HepG2 (cell line): ENCODE measurements around the gene USP9Y. TPM values are rescaled to one million over a fixed set of nuclear protein-coding genes. Genes with fewer than 3 reads are reported as not detected.

Experiments
- ATAC-seq: fragments of 200-7000 bp; cut with Tn5 transposase; 3 replicates; pipeline ENCODE4 v1.9.1; 2020; ENCODE audit warnings: mild to moderate bottlenecking, moderate library complexity
- BruUV-seq: library from RNA; stranded (reverse); fragments of 400-500 nt; replicated peaks from 2 replicates; lab custom pipeline; 2021; lab: Mats Ljungman, UMichigan
- CTCF ChIA-PET: fragments of 300-600 bp; formaldehyde crosslinking; extraction: SDS; loops from one replicate; lab custom pipeline; 2021; ENCODE audit warnings: low total read pairs, inconsistent platforms, low intra/inter-chr PET ratio; lab: Yijun Ruan, JAX
- POLR2A ChIA-PET: fragments of 350-600 bp; sonication (Branson Sonifier 250); formaldehyde crosslinking; loops from one replicate; lab custom pipeline; 2020; ENCODE audit warnings: antibody characterized with exemption, inconsistent platforms; lab: Yijun Ruan, JAX
- DNase-seq: peaks from one replicate; pipeline ENCODE4 v3.0.0-alpha.2; 2015; ENCODE audit warnings: low spot score
- FAIRE-seq: peaks from 3 replicates; lab custom pipeline; 2011; peaks lifted over from hg19 to GRCh38; lab: Jason Lieb, UNC
- H2AFZ ChIP-seq: one replicate; pipeline ENCODE4 v1.6.1; 2011; ENCODE audit warnings: low read length, inconsistent platforms
- H3K27ac ChIP-seq: fragments of 300-600 bp; 3 replicates; pipeline ENCODE4 v1.8.0; 2011; ENCODE audit warnings: mixed run types, mild to moderate bottlenecking, mixed read lengths, low read length, inconsistent platforms; ENCODE audit not compliant: insufficient read depth; ENCODE audit errors: extremely low read length
- H3K27me3 ChIP-seq, 2 experiments: fragments of 200-600 bp in 1 of 2; 2 replicates in 1 of 2; 3 replicates in 1 of 2; pipeline versions ENCODE4 v1.6.0 to v1.8.0; 2011; ENCODE audit warnings: low read length in 2 of 2, mild to moderate bottlenecking in 2 of 2, moderate library complexity in 2 of 2, inconsistent platforms in 1 of 2; ENCODE audit not compliant: insufficient read depth in 2 of 2, control insufficient read depth in 1 of 2
- H3K36me3 ChIP-seq, 2 experiments: fragments of 200-600 bp in 1 of 2; replicated peaks in 1 of 2; 2 replicates in 1 of 2; 3 replicates in 1 of 2; pipeline versions ENCODE4 v1.5.1 to v1.8.0; 2011; ENCODE audit warnings: low read length in 2 of 2, inconsistent platforms in 1 of 2; ENCODE audit not compliant: insufficient read depth in 2 of 2, control insufficient read depth in 1 of 2
- H3K4me1 ChIP-seq: 2 replicates; pipeline ENCODE4 v1.5.1; 2012; ENCODE audit warnings: low read length, inconsistent platforms; ENCODE audit not compliant: insufficient read depth
- H3K4me2 ChIP-seq: 2 replicates; pipeline ENCODE4 v1.6.0; 2011; ENCODE audit warnings: low read depth, low read length, inconsistent platforms
- H3K4me3 ChIP-seq, 3 experiments: fragments of 200-600 bp in 1 of 3; sonication (generic), shearing (Covaris generic) in 1 of 3; replicated peaks in 1 of 3; 2 replicates each; pipeline ENCODE4 v1.5.1; 2011 to 2016; ENCODE audit warnings: low read length in 3 of 3, inconsistent platforms in 2 of 3, low read depth in 2 of 3, mild to moderate bottlenecking in 2 of 3, control low read depth in 1 of 3, mixed read lengths in 1 of 3; ENCODE audit not compliant: insufficient read depth in 1 of 3
- H3K79me2 ChIP-seq: one replicate; pipeline ENCODE4 v1.6.1; 2011; ENCODE audit warnings: low read length, inconsistent platforms; ENCODE audit not compliant: insufficient read depth
- H3K9ac ChIP-seq: 2 replicates; pipeline ENCODE4 v1.6.0; 2011; ENCODE audit warnings: mild to moderate bottlenecking, low read depth, low read length, inconsistent platforms; ENCODE audit not compliant: insufficient read depth
- H3K9me3 ChIP-seq: 2 replicates; pipeline ENCODE4 v1.5.1; 2012; ENCODE audit warnings: mild to moderate bottlenecking, low read length
- H4K20me1 ChIP-seq: 2 replicates; pipeline ENCODE4 v1.6.0; 2011; ENCODE audit warnings: inconsistent platforms, mild to moderate bottlenecking, low read length, moderate library complexity; ENCODE audit not compliant: insufficient read depth
- AHR ChIP-seq: IDR thresholded peaks from 2 replicates; pipeline ENCODE4 v1.6.1; 2018; ENCODE audit warnings: missing genetic modification reagents, missing compliant biosample characterization
- ELF4 ChIP-seq: sonication (generic); formaldehyde crosslinking; IDR thresholded peaks from 2 replicates; pipeline ENCODE4 v1.5.0; 2020; ENCODE audit warnings: missing genetic modification reagents, mild to moderate bottlenecking, moderate library complexity, borderline replicate concordance
- ETV6 ChIP-seq: sonication (generic); formaldehyde crosslinking; conservative IDR thresholded peaks from 2 replicates; pipeline ENCODE4 v1.4.0; 2020; ENCODE audit warnings: missing genetic modification reagents
- GABPB1 ChIP-seq: IDR thresholded peaks from 2 replicates; pipeline ENCODE4 v1.6.1; 2016; ENCODE audit warnings: mild to moderate bottlenecking, missing genetic modification reagents, moderate library complexity, missing compliant biosample characterization
- GPN1 ChIP-seq: sonication (generic); formaldehyde crosslinking; IDR thresholded peaks from 2 replicates; pipeline ENCODE4 v1.5.1; 2020; ENCODE audit warnings: missing genetic modification reagents, borderline replicate concordance
- KLF15 ChIP-seq: sonication (generic); formaldehyde crosslinking; IDR thresholded peaks from 2 replicates; pipeline ENCODE4 v1.8.1; 2023; ENCODE audit warnings: borderline replicate concordance, mild to moderate bottlenecking, inconsistent platforms, missing genetic modification reagents, mixed read lengths
- MTA3 ChIP-seq: sonication (generic); formaldehyde crosslinking; IDR thresholded peaks from 2 replicates; pipeline ENCODE4 v1.4.0; 2020; ENCODE audit warnings: missing genetic modification reagents
- PATZ1 ChIP-seq: sonication (generic); formaldehyde crosslinking; IDR thresholded peaks from 2 replicates; pipeline ENCODE4 v1.4.0; 2020; ENCODE audit warnings: missing genetic modification reagents
- POLR2G ChIP-seq: fragments of 200-400 bp; formaldehyde crosslinking; IDR thresholded peaks from 2 replicates; pipeline ENCODE4 v1.6.1; 2018; ENCODE audit warnings: mild to moderate bottlenecking, low read depth, low read length, moderate library complexity
- RBM39 ChIP-seq: fragments of 200-400 bp; formaldehyde crosslinking; IDR thresholded peaks from one replicate; pipeline ENCODE4 v1.6.1; 2018; ENCODE audit warnings: antibody characterized with exemption, mild to moderate bottlenecking, low read depth, low read length; ENCODE audit not compliant: poor library complexity, severe bottlenecking
- RXRA ChIP-seq: sonication (generic); formaldehyde crosslinking; IDR thresholded peaks from 2 replicates; pipeline ENCODE4 v1.5.1; 2020; ENCODE audit warnings: missing genetic modification reagents
- SAP130 ChIP-seq: IDR thresholded peaks from 2 replicates; pipeline ENCODE4 v1.6.1; 2016; ENCODE audit warnings: low read depth
- TEF ChIP-seq: sonication (generic); formaldehyde crosslinking; IDR thresholded peaks from 2 replicates; pipeline ENCODE4 v1.5.0; 2020; ENCODE audit warnings: missing genetic modification reagents
- ZBTB1 ChIP-seq: sonication (generic); formaldehyde crosslinking; IDR thresholded peaks from 2 replicates; pipeline ENCODE4 v1.4.0; 2020; ENCODE audit warnings: missing genetic modification reagents, borderline replicate concordance
- ZBTB26 ChIP-seq: IDR thresholded peaks from 2 replicates; pipeline ENCODE4 v1.6.1; 2016; ENCODE audit warnings: missing compliant biosample characterization, missing genetic modification reagents, borderline replicate concordance
- ZMAT3 ChIP-seq: sonication (generic); formaldehyde crosslinking; conservative IDR thresholded peaks from 2 replicates; pipeline ENCODE4 v1.7.0; 2021; ENCODE audit warnings: missing genetic modification reagents
- ZMYM2 ChIP-seq: sonication (generic); formaldehyde crosslinking; IDR thresholded peaks from 2 replicates; pipeline ENCODE4 v1.8.0; 2022; ENCODE audit warnings: mild to moderate bottlenecking, missing genetic modification reagents
- ZNF550 ChIP-seq: sonication (generic); formaldehyde crosslinking; IDR thresholded peaks from 2 replicates; pipeline ENCODE4 v1.4.0; 2020; ENCODE audit warnings: mild to moderate bottlenecking, missing genetic modification reagents, borderline replicate concordance
- ZNF552 ChIP-seq: sonication (generic); formaldehyde crosslinking; IDR thresholded peaks from 2 replicates; pipeline ENCODE4 v1.9.0; 2022; ENCODE audit warnings: missing genetic modification reagents, mild to moderate bottlenecking, borderline replicate concordance
- ZNF562 ChIP-seq: sonication (generic); formaldehyde crosslinking; IDR thresholded peaks from 2 replicates; pipeline ENCODE4 v1.8.0; 2022; ENCODE audit warnings: missing genetic modification reagents, borderline replicate concordance
- ZNF576 ChIP-seq: sonication (generic); formaldehyde crosslinking; IDR thresholded peaks from 2 replicates; pipeline ENCODE4 v1.4.0; 2020; ENCODE audit warnings: mild to moderate bottlenecking, missing genetic modification reagents
- WGBS: methylation state at CpG from one replicate; pipeline ENCODE4 v1.1.6; 2017; ENCODE audit warnings: low lambda C conversion rate; 5-methylcytosine and 5-hydroxymethylcytosine counted together
- in situ Hi-C: cut with HindIII; loops from 2 replicates; pipeline ENCODE4 v1.10.0; 2017; ENCODE audit warnings: low pct_unique_long_range_greater_than_20kb; ENCODE audit not compliant: extremely low pct_ligation_motif_present
- intact Hi-C: fragments of 100-400 bp; cut with micrococcal nuclease; formaldehyde crosslinking; loops from one replicate; pipeline ENCODE4 v1.10.0; 2022; ENCODE audit not compliant: unreplicated experiment
- polyA plus RNA-seq, 8 experiments: library from polyadenylated mRNA; depleted of rRNA in 3 of 8; stranded (reverse) in 7 of 8; unstranded in 1 of 8; fragments of >200 nt; fragmentation: Illumina TruSeq in 4 of 8; extraction: Trizol in 4 of 8; gene quantifications; 2 replicates each; pipeline versions ENCODE4 v1.2.1 to v1.2.3, GENCODE V29; 2011 to 2016; ENCODE audit warnings: low read depth in 4 of 8, missing spikeins in 1 of 8, mixed read lengths in 1 of 8; ENCODE audit not compliant: insufficient read depth in 1 of 8
- total RNA-seq, 5 experiments: library from RNA; depleted of rRNA; stranded (reverse); fragments of >200 nt; fragmentation: Illumina TruSeq; extraction: Trizol; gene quantifications; 2 replicates each; pipeline ENCODE4 v1.2.3, GENCODE V29; 2016; ENCODE audit warnings: low read depth in 1 of 5

USP9Y gene
- total and polyA plus RNA-seq, 2 of the 13 experiments (the other 11 are each of a cell fraction or from before 2014, with no cell fraction given) = 14.6 to 41.9 TPM

GRCh38 chrY:12905517-12905872, 204.5 kb downstream of the USP9Y start:
- FAIRE-seq = peak; percentile 83
- intact Hi-C loops = no loop called here
- no peaks in the 10 kb centered on the region for H3K36me3 ChIP-seq
- no peaks in the 10 kb centered on the region; a peak in 1 of 5 replicates for H3K27me3 ChIP-seq
- peak overlapping the region; percentile 98 for H3K9ac ChIP-seq
- peaks cover 58% of the 10 kb centered on the region for H3K79me2 ChIP-seq
- H3K4me3 ChIP-seq = peak overlapping the region; percentile 70 to 94 (median 77)
- ChIA-PET CTCF (no interaction called here), POLR2A (no interaction called here)
- H3K4me1 ChIP-seq = peaks cover 30% of the 10 kb centered on the region
- H3K9me3 ChIP-seq = no peaks in the 10 kb centered on the region
- in situ Hi-C loops = loop anchor here (25.0 kb wide), 1 partner anchor 432 kb away; no protein-coding TSS in a partner anchor
- H3K27ac ChIP-seq = peak overlapping the region; percentile 96
- peak; percentile 62 for DNase-seq
- WGBS = 0% methylated on average over 4 of the region's 19 CpGs
- no TSS peak for BruUV-seq
- H2AFZ ChIP-seq = no peak overlapping the region
- peak overlapping the region; percentile 71 for H3K4me2 ChIP-seq
- ATAC-seq = peak; percentile 89
- H4K20me1 ChIP-seq = peaks cover 47% of the 10 kb centered on the region
- TF ChIP-seq POLR2G (peak; percentile 55; the same call in 1 of the 2 replicates), SAP130 (CRISPR knock-in tag) (peak; percentile 64; the same call in 1 of the 2 replicates), RBM39 (no peak), GABPB1 (CRISPR knock-in tag) (peak; percentile 75), ETV6 (CRISPR knock-in tag) (no peak), ZBTB26 (no peak), KLF15 (no peak), ZNF576 (CRISPR knock-in tag) (no peak), RXRA (CRISPR knock-in tag) (no peak), ZMYM2 (no peak), ELF4 (CRISPR knock-in tag) (no peak), PATZ1 (CRISPR knock-in tag) (no peak), ZNF552 (CRISPR knock-in tag) (no peak), ZMAT3 (CRISPR knock-in tag) (0 out of 2 replicates have a peak, but pooled peaks have one; percentile 28), ZBTB1 (CRISPR knock-in tag) (no peak), TEF (CRISPR knock-in tag) (no peak), MTA3 (CRISPR knock-in tag) (no peak), AHR (CRISPR knock-in tag) (no peak), ZNF562 (CRISPR knock-in tag) (no peak), ZNF550 (CRISPR knock-in tag) (no peak), GPN1 (CRISPR knock-in tag) (no peak)
